ENCODE data around the gene BLVRB. TPM values are rescaled to one million over a fixed set of nuclear protein-coding genes. Genes with fewer than 3 reads are reported as not detected.

The BLVRB gene
- total RNA-seq, 1 experiment from 2014 or later, result 35.1 TPM

DNA sequence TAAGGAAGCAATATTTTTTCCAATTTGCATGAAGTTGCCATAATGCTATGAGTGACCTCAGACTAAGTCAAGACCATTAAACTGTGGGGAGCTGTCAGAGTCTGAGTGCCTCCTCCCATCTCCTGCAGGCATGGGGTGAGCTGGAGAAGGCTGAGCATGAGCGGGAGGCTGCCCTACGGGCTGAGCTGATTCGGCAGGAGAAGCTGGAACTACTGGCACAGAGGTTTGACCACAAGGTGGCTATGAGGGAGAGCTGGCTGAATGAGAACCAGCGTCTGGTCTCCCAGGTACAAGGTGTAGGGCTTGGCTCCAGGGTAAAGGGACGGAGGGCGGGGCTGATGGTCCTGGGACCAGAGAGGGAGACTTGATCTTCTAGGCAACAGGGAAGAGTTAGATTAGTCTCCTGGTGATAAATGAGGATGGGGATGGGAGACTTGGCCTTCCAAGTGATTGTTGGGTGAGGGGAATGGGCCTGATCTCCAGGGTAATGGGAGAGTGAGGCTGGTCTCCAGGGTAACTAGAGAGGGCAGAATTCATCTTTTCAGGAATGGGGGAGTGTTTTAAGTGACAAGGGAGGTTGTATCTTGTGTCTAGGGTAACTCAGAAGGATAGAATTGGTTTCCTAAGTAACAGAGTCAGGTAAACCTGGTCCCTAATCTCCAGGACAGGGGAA is 37.2 kb upstream of the BLVRB start:
- H3K27me3 Mint-ChIP-seq (ENCODE audit: low read depth), result peaks cover 59% of the 10 kb centered on the region
- TF ChIP-seq GRHL2 (CRISPR knock-in tag; IDR thresholded peaks at IDR 0.05; ENCODE audit: insufficient replicate concordance, severe bottlenecking), result no peak
- TF ChIP-seq, protein P1, sequence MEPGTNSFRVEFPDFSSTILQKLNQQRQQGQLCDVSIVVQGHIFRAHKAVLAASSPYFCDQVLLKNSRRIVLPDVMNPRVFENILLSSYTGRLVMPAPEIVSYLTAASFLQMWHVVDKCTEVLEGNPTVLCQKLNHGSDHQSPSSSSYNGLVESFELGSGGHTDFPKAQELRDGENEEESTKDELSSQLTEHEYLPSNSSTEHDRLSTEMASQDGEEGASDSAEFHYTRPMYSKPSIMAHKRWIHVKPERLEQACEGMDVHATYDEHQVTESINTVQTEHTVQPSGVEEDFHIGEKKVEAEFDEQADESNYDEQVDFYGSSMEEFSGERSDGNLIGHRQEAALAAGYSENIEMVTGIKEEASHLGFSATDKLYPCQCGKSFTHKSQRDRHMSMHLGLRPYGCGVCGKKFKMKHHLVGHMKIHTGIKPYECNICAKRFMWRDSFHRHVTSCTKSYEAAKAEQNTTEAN (CRISPR knock-in tag; IDR thresholded peaks at IDR 0.05), result no peak
- no peak for TF ChIP-seq FOXJ3 (CRISPR knock-in tag; IDR thresholded peaks at IDR 0.05; ENCODE audit: borderline replicate concordance)
- TF ChIP-seq, protein P2, sequence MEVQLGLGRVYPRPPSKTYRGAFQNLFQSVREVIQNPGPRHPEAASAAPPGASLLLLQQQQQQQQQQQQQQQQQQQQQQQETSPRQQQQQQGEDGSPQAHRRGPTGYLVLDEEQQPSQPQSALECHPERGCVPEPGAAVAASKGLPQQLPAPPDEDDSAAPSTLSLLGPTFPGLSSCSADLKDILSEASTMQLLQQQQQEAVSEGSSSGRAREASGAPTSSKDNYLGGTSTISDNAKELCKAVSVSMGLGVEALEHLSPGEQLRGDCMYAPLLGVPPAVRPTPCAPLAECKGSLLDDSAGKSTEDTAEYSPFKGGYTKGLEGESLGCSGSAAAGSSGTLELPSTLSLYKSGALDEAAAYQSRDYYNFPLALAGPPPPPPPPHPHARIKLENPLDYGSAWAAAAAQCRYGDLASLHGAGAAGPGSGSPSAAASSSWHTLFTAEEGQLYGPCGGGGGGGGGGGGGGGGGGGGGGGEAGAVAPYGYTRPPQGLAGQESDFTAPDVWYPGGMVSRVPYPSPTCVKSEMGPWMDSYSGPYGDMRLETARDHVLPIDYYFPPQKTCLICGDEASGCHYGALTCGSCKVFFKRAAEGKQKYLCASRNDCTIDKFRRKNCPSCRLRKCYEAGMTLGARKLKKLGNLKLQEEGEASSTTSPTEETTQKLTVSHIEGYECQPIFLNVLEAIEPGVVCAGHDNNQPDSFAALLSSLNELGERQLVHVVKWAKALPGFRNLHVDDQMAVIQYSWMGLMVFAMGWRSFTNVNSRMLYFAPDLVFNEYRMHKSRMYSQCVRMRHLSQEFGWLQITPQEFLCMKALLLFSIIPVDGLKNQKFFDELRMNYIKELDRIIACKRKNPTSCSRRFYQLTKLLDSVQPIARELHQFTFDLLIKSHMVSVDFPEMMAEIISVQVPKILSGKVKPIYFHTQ (CRISPR knock-in tag; IDR thresholded peaks at IDR 0.05), result no peak
- ATAC-seq (peak; percentile 96), DNase-seq (ENCODE audit: low spot score) (peak; percentile 51)
- POLR2A ChIA-PET, result no interaction called here
- H3K4me1 Mint-ChIP-seq, result no peaks in the 10 kb centered on the region
- no peak overlapping the region for H3K4me3 Mint-ChIP-seq
- no peaks in the 10 kb centered on the region for H3K9me3 Mint-ChIP-seq
- CTCF ChIA-PET, result interaction anchor here (0.7 to 2.4 kb wide), 19 partner anchors 10 to 154 kb away, joined by 3 to 20 read pairs (median 3); partner anchors contain the start of genes C19orf47 and PLD3
- H3K36me3 Mint-ChIP-seq, result no peaks in the 10 kb centered on the region
- no peak overlapping the region for H3K27ac Mint-ChIP-seq

DNA sequence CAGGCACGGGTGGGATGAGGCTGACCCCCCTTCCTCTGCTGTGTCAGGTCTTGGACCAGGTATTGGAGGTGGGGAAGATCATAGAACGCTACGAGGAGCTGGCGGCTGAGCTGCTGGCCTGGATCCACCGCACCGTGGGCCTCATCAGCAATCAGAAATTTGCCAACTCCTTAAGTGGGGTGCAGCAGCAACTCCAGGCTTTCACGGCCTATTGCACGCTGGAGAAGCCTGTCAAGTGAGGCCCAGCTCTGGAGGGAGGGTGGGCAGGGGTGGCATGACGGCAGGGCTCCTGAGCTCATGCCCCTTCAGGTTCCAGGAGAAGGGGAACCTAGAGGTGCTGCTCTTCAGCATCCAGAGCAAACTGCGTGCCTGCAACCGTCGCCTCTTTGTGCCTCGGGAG is 36.5 kb upstream of the BLVRB start:
- POLR2A ChIA-PET, result no interaction called here
- no peaks in the 10 kb centered on the region for H3K9me3 Mint-ChIP-seq
- no peaks in the 10 kb centered on the region for H3K36me3 Mint-ChIP-seq
- peaks cover 57% of the 10 kb centered on the region for H3K27me3 Mint-ChIP-seq (ENCODE audit: low read depth)
- no peak overlapping the region for H3K4me3 Mint-ChIP-seq
- H3K27ac Mint-ChIP-seq, result no peak overlapping the region
- ATAC-seq, result no peak
- CTCF ChIA-PET, result interaction anchor here (0.6 to 2.4 kb wide), 19 partner anchors 9 to 385 kb away, joined by 3 to 20 read pairs (median 3); partner anchors contain the start of genes C19orf47 and PLD3
- H3K4me1 Mint-ChIP-seq, result no peaks in the 10 kb centered on the region
- no peak for DNase-seq (ENCODE audit: low spot score)
- TF ChIP-seq, protein P1 (CRISPR knock-in tag; IDR thresholded peaks at IDR 0.05), result no peak
- TF ChIP-seq, protein P3, sequence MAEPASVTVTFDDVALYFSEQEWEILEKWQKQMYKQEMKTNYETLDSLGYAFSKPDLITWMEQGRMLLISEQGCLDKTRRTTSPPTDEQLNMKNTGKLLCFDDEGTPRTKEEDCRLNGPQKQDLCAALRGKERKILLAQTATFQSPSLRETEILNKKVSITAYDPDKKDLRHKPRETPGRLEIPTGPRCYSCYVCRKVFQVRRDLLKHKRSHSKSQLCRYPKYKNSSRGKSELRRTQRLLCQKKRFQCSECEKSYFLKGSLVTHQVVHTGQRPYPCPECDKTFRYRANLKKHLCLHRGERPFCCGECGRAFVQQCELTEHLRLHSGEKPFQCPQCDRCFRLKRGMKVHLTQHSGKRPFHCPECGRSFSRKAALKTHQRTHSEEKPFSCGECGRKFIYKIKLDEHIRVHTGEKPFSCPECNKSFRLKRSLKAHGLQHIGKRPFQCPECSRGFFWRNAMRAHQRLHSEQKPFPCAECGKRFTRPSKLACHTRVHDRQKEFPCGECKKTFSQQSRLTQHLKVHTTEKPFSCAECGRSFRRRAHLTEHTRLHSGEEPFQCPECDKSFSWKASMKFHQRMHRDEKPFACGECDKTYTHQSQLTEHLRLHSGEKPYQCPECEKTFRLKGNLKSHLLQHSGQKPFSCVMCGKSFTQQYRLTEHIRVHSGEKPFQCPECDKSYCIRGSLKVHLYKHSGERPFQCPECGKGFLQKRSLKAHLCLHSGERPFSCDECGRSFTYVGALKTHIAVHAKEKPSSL (CRISPR knock-in tag; conservative IDR thresholded peaks at IDR 0.05), result no peak
- TF ChIP-seq SMAD4 (CRISPR knock-in tag; IDR thresholded peaks at IDR 0.05), result no peak
- TF ChIP-seq, protein P4, sequence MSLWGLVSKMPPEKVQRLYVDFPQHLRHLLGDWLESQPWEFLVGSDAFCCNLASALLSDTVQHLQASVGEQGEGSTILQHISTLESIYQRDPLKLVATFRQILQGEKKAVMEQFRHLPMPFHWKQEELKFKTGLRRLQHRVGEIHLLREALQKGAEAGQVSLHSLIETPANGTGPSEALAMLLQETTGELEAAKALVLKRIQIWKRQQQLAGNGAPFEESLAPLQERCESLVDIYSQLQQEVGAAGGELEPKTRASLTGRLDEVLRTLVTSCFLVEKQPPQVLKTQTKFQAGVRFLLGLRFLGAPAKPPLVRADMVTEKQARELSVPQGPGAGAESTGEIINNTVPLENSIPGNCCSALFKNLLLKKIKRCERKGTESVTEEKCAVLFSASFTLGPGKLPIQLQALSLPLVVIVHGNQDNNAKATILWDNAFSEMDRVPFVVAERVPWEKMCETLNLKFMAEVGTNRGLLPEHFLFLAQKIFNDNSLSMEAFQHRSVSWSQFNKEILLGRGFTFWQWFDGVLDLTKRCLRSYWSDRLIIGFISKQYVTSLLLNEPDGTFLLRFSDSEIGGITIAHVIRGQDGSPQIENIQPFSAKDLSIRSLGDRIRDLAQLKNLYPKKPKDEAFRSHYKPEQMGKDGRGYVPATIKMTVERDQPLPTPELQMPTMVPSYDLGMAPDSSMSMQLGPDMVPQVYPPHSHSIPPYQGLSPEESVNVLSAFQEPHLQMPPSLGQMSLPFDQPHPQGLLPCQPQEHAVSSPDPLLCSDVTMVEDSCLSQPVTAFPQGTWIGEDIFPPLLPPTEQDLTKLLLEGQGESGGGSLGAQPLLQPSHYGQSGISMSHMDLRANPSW (CRISPR knock-in tag; conservative IDR thresholded peaks at IDR 0.05; ENCODE audit: low read depth), result no peak
- TF ChIP-seq RORB (CRISPR knock-in tag; IDR thresholded peaks at IDR 0.05), result no peak
- TF ChIP-seq, protein P2 (CRISPR knock-in tag; IDR thresholded peaks at IDR 0.05), result no peak
- no peak for TF ChIP-seq CREB1 (CRISPR knock-in tag; IDR thresholded peaks at IDR 0.05)
- TF ChIP-seq, protein P5, sequence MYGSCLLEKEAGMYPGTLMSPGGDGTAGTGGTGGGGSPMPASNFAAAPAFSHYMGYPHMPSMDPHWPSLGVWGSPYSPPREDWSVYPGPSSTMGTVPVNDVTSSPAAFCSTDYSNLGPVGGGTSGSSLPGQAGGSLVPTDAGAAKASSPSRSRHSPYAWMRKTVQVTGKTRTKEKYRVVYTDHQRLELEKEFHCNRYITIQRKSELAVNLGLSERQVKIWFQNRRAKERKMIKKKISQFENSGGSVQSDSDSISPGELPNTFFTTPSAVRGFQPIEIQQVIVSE (CRISPR knock-in tag; IDR thresholded peaks at IDR 0.05; ENCODE audit: borderline replicate concordance), result no peak
- TF ChIP-seq, protein P6, sequence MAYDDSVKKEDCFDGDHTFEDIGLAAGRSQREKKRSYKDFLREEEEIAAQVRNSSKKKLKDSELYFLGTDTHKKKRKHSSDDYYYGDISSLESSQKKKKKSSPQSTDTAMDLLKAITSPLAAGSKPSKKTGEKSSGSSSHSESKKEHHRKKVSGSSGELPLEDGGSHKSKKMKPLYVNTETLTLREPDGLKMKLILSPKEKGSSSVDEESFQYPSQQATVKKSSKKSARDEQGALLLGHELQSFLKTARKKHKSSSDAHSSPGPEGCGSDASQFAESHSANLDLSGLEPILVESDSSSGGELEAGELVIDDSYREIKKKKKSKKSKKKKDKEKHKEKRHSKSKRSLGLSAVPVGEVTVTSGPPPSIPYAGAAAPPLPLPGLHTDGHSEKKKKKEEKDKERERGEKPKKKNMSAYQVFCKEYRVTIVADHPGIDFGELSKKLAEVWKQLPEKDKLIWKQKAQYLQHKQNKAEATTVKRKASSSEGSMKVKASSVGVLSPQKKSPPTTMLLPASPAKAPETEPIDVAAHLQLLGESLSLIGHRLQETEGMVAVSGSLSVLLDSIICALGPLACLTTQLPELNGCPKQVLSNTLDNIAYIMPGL (CRISPR knock-in tag; IDR thresholded peaks at IDR 0.05), result no peak
- TF ChIP-seq KAT7 (CRISPR knock-in tag; IDR thresholded peaks at IDR 0.05; ENCODE audit: borderline replicate concordance), result no peak
- TF ChIP-seq ZNF671 (CRISPR knock-in tag; IDR thresholded peaks at IDR 0.05), result no peak
- TF ChIP-seq TCF7 (CRISPR knock-in tag; IDR thresholded peaks at IDR 0.05; ENCODE audit: low read depth), result no peak
- TF ChIP-seq CBFB (CRISPR knock-in tag; IDR thresholded peaks at IDR 0.05; ENCODE audit: low read depth), result no peak
- no peak for TF ChIP-seq ZNF121 (CRISPR knock-in tag; IDR thresholded peaks at IDR 0.05)
